Omental fat pad (tissue), 4 donors: Measurements from ENCODE around the gene ROMO1. TPM values are rescaled to one million over a fixed set of nuclear protein-coding genes. Genes with fewer than 3 reads are reported as not detected.

Source experiments
- ATAC-seq: fragments of 150-250 bp; one replicate; pipeline ENCODE4 v1.9.1; 2016; ENCODE audit warnings: mild to moderate bottlenecking, moderate library complexity; ENCODE audit not compliant: low FRiP score
- DNase-seq: peaks from one replicate; pipeline ENCODE4 v3.0.0-alpha.2; 2019; ENCODE audit warnings: low spot score
- CTCF ChIP-seq, 3 donors: fragments of 450-650 bp; IDR thresholded peaks; one replicate each; pipeline ENCODE4 v1.5.1; 2016 to 2017; ENCODE audit warnings: antibody characterized with exemption in 3 of 3, mild to moderate bottlenecking in 3 of 3, moderate library complexity in 2 of 3
- total RNA-seq, 4 donors: library from RNA; depleted of rRNA; stranded (reverse); fragments of >200 nt; gene quantifications; one replicate each; pipeline ENCODE4 v1.1.0, GENCODE V29; 2016

The ROMO1 gene
- 100 to 1,000 TPM; 160 to 364 (median 237) TPM for total RNA-seq

GRCh38 chr20:35699127-35699956, at the start of gene ROMO1, which contains the start of gene NFS1:
ROMO1 (plus strand) TSS chr20:35699405; CDS start chr20:35699633, 228 bp downstream.
NFS1 (minus strand) TSS chr20:35699352; CDS start chr20:35699288, 64 bp downstream.
- TF ChIP-seq CTCF (IDR thresholded peaks at IDR 0.05) = no peak
- ATAC-seq = peak; percentile 85
- DNase-seq = peak; percentile 52

GRCh38 chr20:35650632-35651031, 48.6 kb upstream of the ROMO1 start:
- no peak for DNase-seq
- TF ChIP-seq CTCF (IDR thresholded peaks at IDR 0.05) = no peak
- no peak for ATAC-seq

GRCh38 chr20:35651958-35652357, 47.2 kb upstream of the ROMO1 start:
- ATAC-seq = no peak
- no peak for DNase-seq
- TF ChIP-seq CTCF (IDR thresholded peaks at IDR 0.05) = no peak

GRCh38 chr20:35652641-35653429, 46.4 kb upstream of the ROMO1 start:
- no peak for TF ChIP-seq CTCF (IDR thresholded peaks at IDR 0.05)
- ATAC-seq (no peak), DNase-seq (no peak)

GRCh38 chr20:35653430-35653734, 45.8 kb upstream of the ROMO1 start:
- ATAC-seq (no peak), DNase-seq (no peak)
- TF ChIP-seq CTCF (IDR thresholded peaks at IDR 0.05) = no peak

- DNase-seq (no peak), ATAC-seq (no peak)
- TF ChIP-seq CTCF (IDR thresholded peaks at IDR 0.05) = no peak
Measured at GRCh38 chr20:35653893-35654292, 45.3 kb upstream of the ROMO1 start.
